Activated T-helper 1 cell treated with anti-CD3 and anti-CD28 coated beads, Interleukin-12 subunit alpha, Interleukin-12 subunit beta, Interleukin-2, Interleukin-4 antibody, amounts not matched to agents 30 ng/mL and 10 ng/mL and 1 ng/mL, durations not matched to agents 14 hours and 24 hours and 36 hours (primary cell): ENCODE data around the gene YKT6. TPM values are rescaled to one million over a fixed set of nuclear protein-coding genes. Genes with fewer than 3 reads are reported as not detected.
"Not testable (repeated sequence)": the region's sequence is repeated elsewhere in the genome, so short reads cannot be mapped to it uniquely, and the experiment has no call there.

Source experiments
- DNase-seq: peaks from one replicate; pipeline ENCODE4 v3.0.0; 2021; ENCODE audit warnings: low spot score
- H3K27ac Mint-ChIP-seq: one replicate; pipeline ENCODE4 v1.8.0; 2021; ENCODE audit warnings: mild to moderate bottlenecking, mixed read lengths
- H3K27me3 Mint-ChIP-seq: one replicate; pipeline ENCODE4 v1.8.0; 2022; ENCODE audit warnings: mild to moderate bottlenecking, moderate library complexity, mixed read lengths; ENCODE audit not compliant: insufficient read depth
- H3K36me3 Mint-ChIP-seq: one replicate; pipeline ENCODE4 v1.8.0; 2021; ENCODE audit warnings: low read depth, mixed read lengths
- H3K4me1 Mint-ChIP-seq: one replicate; pipeline ENCODE4 v1.8.0; 2021; ENCODE audit warnings: low read depth, mixed read lengths
- H3K4me3 Mint-ChIP-seq: one replicate; pipeline ENCODE4 v1.8.0; 2021; ENCODE audit warnings: mild to moderate bottlenecking, moderate library complexity, mixed read lengths
- H3K9me3 Mint-ChIP-seq: one replicate; pipeline ENCODE4 v1.8.0; 2021; ENCODE audit warnings: mixed read lengths
- intact Hi-C: fragments of 100-400 bp; cut with micrococcal nuclease; formaldehyde crosslinking; loops from one replicate; pipeline ENCODE4 v1.15.1; 2024
- total RNA-seq: library from RNA; stranded (reverse); gene quantifications from 2 replicates; pipeline ENCODE4 v1.2.3, GENCODE V29; 2022

The YKT6 gene
- total RNA-seq, 1 donor from 2014 or later = 92.1 TPM

DNA sequence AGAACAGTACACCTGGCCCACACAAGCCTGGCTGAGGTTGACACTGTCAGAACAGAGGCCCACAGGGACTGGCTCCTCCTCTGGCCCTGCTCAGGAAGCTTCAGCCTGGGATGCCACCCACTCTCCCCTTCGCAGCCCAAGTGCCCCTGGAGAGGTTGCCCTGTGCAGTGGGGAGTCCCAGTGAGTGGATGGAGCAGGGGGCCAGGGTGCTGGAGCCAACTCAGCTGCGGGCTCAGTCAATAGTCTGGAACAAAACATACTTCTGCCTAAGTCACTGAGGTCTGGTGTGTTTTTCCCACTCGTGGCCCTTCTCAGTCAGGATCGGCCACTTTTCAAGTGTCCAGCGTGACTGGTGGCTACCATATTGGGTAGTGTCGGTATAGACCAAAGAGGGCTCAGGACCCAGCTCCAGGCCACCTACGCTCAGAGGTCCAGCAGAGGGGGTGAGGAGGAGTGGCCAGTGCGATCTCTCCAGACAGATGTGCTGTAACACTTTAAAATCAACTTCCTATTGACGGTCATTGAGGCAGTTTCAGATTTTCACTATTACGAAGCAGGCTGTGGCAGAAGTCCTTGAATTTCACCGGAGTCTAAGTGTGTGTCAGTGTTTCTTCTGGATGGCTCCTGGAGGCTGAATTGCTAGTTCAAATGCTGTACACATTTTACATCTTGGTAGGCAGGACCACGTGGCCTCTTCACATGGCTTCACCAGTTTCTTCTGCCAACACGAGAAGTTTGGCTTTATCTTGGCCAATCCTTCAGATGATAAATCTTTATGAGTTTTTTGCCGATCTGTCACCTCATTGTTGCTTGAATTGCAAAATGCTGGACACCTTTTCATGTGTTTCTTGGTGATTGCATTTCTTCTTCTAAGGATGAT, 10.5 kb upstream of the YKT6 start:
- Mint-ChIP-seq H3K36me3 (no peaks in the 10 kb centered on the region), H3K4me1 (peaks cover 6% of the 10 kb centered on the region), H3K4me3 (no peak overlapping the region), H3K27ac (no peak overlapping the region), H3K9me3 (no peaks in the 10 kb centered on the region), H3K27me3 (peaks cover 4% of the 10 kb centered on the region)
- DNase-seq = no peak
- intact Hi-C loops = no loop called here

DNA sequence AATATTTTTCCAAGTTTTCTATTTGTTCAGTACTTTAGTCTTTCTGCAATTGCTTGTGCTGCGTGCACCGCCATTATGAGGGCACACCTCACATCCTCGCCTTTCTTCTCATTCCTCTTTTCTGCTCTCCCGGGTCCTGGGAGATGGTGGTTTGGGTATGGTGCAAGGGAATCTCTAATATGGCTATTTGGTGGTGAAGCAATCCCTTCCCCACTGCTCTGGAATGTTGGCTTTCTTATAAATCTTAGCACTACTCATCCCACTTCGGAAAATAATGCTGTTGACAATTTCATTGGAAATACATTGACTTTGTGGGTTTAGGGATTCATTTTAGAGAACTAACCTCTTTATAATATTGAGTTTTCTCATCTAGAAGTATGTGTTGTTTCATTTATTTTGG, 9.6 kb upstream of the YKT6 start:
- peaks cover 4% of the 10 kb centered on the region for H3K27me3 Mint-ChIP-seq
- DNase-seq = no peak
- no peak overlapping the region for H3K27ac Mint-ChIP-seq
- H3K4me3 Mint-ChIP-seq = no peak overlapping the region
- H3K36me3 Mint-ChIP-seq = no peaks in the 10 kb centered on the region
- intact Hi-C loops = no loop called here
- H3K4me1 Mint-ChIP-seq = peaks cover 13% of the 10 kb centered on the region
- H3K9me3 Mint-ChIP-seq = no peaks in the 10 kb centered on the region

DNA sequence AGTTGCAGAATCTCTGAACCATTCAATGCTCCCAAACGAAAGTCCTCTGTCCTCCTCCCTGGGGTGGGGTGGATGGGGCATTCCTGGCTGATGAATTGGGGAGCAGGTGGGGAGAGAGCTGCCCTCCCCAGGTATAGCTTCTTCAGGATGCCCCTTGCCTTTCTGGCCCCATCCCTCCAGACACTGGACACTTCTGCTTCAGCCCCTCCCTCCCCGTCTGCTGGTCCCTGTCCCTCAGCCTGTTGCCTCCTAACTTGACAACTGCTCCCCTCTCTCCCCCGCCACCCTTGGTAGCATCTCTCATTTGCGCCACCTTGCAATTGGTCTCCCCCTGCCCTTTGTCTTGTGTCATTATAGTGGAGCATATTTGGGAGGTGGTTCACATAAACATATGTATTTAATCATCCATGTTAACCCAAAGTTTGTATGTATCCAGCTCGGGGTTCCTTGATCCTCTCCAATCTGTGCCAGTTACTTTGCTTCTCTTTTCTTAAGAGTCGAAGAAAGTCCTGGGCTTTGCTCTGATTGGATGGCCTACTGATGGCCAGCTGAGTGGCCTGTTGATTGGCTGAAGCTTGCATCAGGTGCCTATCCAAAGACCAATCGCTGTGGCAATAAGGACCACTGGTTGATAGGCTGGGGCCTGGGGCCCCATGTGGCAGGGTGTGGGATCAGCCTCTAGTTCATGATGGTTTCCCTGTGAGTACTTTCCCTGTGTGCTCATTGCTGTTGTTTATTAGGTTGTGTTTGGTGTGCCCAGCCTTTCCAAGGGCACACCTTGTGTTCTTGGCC, 7.6 kb upstream of the YKT6 start:
- intact Hi-C loops = no loop called here
- H3K36me3 Mint-ChIP-seq = no peaks in the 10 kb centered on the region
- H3K4me1 Mint-ChIP-seq = peaks cover 23% of the 10 kb centered on the region
- H3K27ac Mint-ChIP-seq = no peak overlapping the region
- no peaks in the 10 kb centered on the region for H3K9me3 Mint-ChIP-seq
- no peak for DNase-seq
- peaks cover 2% of the 10 kb centered on the region for H3K27me3 Mint-ChIP-seq
- H3K4me3 Mint-ChIP-seq = no peak overlapping the region

DNA sequence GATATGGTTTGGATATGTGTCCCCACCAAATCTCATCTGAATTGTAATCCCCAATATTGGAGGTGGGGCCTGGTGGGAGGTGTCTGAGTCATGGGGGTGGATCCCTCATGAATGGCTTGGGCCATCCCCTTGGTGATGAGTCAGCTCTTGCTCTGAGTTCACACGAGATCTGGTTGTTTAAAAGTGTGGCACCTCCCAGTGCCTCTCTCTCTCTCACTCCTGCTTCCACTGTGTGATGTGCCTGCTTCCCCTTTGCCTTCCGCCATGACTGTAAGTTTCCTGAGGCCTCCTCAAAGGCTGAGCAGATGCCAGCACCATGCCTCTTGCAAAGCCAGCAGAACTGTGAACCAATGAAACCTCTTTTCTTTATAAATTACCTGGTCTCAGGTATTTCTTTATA, 6.7 kb upstream of the YKT6 start:
- peaks cover 23% of the 10 kb centered on the region for H3K4me1 Mint-ChIP-seq
- no peaks in the 10 kb centered on the region for H3K9me3 Mint-ChIP-seq
- no peak overlapping the region for H3K4me3 Mint-ChIP-seq
- peaks cover 2% of the 10 kb centered on the region for H3K27me3 Mint-ChIP-seq
- no peak overlapping the region for H3K27ac Mint-ChIP-seq
- H3K36me3 Mint-ChIP-seq = no peaks in the 10 kb centered on the region
- intact Hi-C loops = no loop called here
- no peak for DNase-seq

DNA sequence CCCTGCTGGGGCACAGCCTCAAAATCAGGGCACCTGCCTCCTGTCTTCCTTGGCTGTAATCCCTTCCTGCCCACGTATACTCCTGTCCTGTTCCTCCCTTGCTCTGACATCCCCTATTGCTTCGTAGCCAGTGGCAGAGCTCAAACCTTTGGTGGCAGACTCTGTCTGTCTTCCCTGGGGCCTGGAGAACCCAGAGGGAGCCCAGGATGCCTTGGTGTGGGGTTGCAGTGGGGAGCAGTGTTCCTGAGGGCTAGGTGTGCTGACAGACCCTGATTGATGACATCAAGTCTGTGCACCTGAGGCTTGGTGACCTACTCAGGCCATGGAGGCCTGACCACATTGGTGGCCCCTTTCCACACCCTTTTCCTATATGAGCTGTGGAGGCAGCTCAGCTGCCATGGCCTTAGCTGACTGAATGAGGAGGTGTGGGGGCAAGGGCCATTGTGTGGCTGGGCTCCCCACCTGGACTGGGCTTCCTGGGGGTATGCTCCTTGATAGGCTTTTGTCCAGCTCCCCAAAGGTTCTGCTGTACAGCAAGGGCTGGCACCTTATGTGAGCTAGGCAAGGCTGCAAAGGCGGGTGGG, 6.1 kb upstream of the YKT6 start:
- H3K27me3 Mint-ChIP-seq = peaks cover 2% of the 10 kb centered on the region

DNA sequence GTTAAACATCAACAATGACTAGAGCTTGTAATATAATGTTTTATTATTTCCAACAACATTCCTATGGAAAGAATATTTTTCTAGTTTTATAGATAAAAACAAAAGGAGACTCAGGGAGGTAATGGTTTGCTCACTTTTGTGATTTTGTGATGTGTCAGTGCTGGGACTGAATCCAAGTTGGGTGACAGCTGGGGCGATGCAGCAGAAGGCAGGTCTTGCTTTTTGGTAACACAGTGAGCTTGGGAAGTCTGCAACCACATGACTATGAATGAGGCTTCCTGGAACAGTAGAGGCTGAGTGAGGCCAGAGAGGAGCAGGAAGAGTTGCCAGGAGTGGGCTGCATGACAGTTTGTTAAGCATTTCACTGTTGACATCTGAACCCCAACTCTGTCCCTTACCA, 4.9 kb upstream of the YKT6 start:
- Mint-ChIP-seq H3K36me3 (peaks cover under 1% of the 10 kb centered on the region), H3K4me3 (no peak overlapping the region), H3K27me3 (peaks cover 2% of the 10 kb centered on the region), H3K27ac (no peak overlapping the region), H3K4me1 (peaks cover 23% of the 10 kb centered on the region), H3K9me3 (no peaks in the 10 kb centered on the region)
- intact Hi-C loops = loop anchor here (1.0 kb wide), 1 partner anchor 124 kb away; no protein-coding TSS in a partner anchor
- no peak for DNase-seq

More for the DNA sequence above, 6.1 kb upstream of the YKT6 start:
- intact Hi-C loops = no loop called here
- H3K36me3 Mint-ChIP-seq = no peaks in the 10 kb centered on the region
- H3K4me3 Mint-ChIP-seq = no peak overlapping the region
- H3K4me1 Mint-ChIP-seq = peaks cover 23% of the 10 kb centered on the region
- no peaks in the 10 kb centered on the region for H3K9me3 Mint-ChIP-seq
- no peak overlapping the region for H3K27ac Mint-ChIP-seq
- DNase-seq = no peak

DNA sequence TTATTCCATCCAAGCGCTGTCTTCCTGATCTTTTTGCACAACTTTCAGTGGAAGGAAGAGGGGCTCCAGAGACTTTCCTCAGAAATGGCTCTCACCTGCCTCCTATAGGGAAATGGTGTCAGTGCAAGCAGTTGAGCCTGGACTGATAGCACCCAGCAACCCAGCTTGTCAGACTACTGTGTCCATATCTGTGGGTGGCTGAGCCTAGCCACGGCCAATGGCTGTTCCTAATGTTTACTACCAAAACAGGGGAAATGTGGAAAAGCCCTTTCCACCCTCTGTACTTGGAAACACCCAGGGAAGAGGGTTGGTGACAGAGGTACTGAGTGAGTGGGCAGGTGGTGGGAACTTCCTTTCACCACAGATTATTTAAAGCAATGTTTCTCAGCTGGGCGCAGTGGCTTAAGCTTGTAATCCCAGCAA, 4.3 kb upstream of the YKT6 start:
- intact Hi-C loops = loop anchor here (1.0 kb wide), 1 partner anchor 124 kb away; no protein-coding TSS in a partner anchor
- H3K9me3 Mint-ChIP-seq = no peaks in the 10 kb centered on the region
- H3K4me1 Mint-ChIP-seq = peaks cover 24% of the 10 kb centered on the region
- no peak overlapping the region for H3K4me3 Mint-ChIP-seq
- H3K27ac Mint-ChIP-seq = no peak overlapping the region
- H3K27me3 Mint-ChIP-seq = no peaks in the 10 kb centered on the region
- peaks cover 2% of the 10 kb centered on the region for H3K36me3 Mint-ChIP-seq
- DNase-seq = peak; percentile 10

DNA sequence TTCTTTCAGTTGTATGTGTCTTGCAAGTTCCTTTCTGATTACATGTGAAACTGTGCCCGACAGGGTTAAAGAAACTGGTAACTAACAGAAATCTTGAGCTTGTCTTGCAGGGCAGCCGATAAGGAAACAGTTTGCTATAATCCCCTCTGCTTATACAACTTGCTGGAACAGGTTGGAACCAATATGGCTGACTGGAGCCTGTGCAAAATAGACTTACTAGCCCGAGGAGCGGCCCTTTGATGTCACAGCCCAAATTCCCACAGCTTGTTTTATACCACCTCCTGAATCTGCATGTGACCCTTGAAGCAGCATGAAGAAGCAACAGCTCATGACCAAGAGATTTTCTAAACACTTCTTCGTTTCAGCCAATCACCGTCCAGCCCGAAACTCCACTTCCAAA, 3.3 kb upstream of the YKT6 start:
- H3K9me3 Mint-ChIP-seq = no peaks in the 10 kb centered on the region
- no peak overlapping the region for H3K4me3 Mint-ChIP-seq
- intact Hi-C loops = no loop called here
- H3K36me3 Mint-ChIP-seq = peaks cover 2% of the 10 kb centered on the region
- peaks cover 34% of the 10 kb centered on the region for H3K4me1 Mint-ChIP-seq
- H3K27ac Mint-ChIP-seq = no peak overlapping the region
- DNase-seq = no peak
- no peaks in the 10 kb centered on the region for H3K27me3 Mint-ChIP-seq

DNA sequence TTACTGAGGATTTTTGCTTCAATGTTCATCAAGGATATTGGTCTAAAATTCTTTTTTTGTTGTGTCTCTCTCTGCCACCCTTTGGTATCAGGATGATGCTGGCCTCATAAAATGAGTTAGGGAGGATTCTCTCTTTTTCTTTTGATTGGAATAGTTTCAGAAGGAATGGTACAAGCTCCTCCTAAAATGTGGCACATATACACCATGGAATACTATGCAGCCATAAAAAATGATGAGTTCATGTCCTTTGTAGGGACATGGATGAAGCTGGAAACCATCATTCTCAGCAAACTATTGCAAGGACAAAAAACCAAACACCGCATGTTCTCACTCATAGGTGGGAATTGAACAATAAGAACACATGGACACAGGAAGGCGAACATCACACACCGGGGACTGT, 615 bp upstream of the YKT6 start:
- Mint-ChIP-seq H3K36me3 (peaks cover 15% of the 10 kb centered on the region), H3K4me1 (peaks cover 41% of the 10 kb centered on the region), H3K4me3 (peak overlapping the region; percentile 75)
- H3K27ac Mint-ChIP-seq, H3K27me3 Mint-ChIP-seq, DNase-seq, H3K9me3 Mint-ChIP-seq: not testable (repeated sequence)
- intact Hi-C loops = loop anchor here (1.0 to 5.0 kb wide), 11 partner anchors 54 to 647 kb away; partner anchors contain the start of genes DBNL, NUDCD3, OGDH and POLD2

DNA sequence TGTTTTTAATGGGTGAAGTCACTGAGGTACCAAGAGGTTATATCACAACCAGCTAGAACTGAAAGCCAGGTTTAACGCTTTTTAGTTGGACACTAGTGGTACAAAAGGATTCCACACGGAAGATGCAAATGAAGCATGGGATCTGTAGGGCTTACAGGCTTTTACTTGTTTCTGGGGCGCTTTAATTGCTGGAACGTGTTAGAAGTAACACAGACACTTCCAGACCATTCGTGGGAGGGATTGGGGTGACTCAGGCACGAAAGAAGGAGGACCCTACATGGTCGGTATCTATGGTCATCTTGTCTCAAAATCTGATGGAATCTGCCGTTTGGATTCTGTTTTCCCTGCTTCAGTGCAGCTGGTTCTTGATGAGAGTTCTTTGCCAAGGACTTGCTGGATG, 1.0 kb downstream of the YKT6 start:
- peaks cover 26% of the 10 kb centered on the region for H3K36me3 Mint-ChIP-seq
- H3K27me3 Mint-ChIP-seq = no peaks in the 10 kb centered on the region
- H3K27ac Mint-ChIP-seq = no peak overlapping the region
- intact Hi-C loops = loop anchor here (2.0 to 5.0 kb wide), 2 partner anchors 157 to 180 kb away; partner anchors contain the start of gene DBNL
- peaks cover 29% of the 10 kb centered on the region for H3K4me1 Mint-ChIP-seq
- H3K4me3 Mint-ChIP-seq = peak overlapping the region; percentile 88
- H3K9me3 Mint-ChIP-seq = no peaks in the 10 kb centered on the region
- no peak for DNase-seq

DNA sequence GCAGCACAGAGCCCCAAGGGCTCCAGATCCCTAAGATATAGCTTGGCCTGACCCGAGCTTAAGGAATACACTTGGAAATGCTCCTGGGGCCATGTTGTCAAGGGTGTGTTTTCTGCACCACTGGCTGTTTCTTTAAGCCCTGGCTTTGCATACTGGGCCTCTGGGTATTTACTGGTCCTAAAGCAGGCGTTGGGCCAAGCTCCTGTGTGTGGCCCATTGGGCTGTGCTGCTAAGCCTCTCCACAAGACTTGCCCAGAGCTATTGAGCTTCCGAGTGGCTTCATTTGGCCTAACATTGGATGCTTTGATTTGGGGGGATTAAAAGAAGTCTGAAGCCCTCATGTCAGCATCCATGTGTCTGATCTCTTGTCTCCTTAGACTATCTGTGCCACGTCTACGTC, 5.2 kb downstream of the YKT6 start:
- Mint-ChIP-seq H3K4me1 (peaks cover 23% of the 10 kb centered on the region), H3K4me3 (no peak overlapping the region), H3K27me3 (no peaks in the 10 kb centered on the region), H3K9me3 (no peaks in the 10 kb centered on the region), H3K27ac (no peak overlapping the region), H3K36me3 (peaks cover 48% of the 10 kb centered on the region)
- intact Hi-C loops = no loop called here
- DNase-seq = no peak

DNA sequence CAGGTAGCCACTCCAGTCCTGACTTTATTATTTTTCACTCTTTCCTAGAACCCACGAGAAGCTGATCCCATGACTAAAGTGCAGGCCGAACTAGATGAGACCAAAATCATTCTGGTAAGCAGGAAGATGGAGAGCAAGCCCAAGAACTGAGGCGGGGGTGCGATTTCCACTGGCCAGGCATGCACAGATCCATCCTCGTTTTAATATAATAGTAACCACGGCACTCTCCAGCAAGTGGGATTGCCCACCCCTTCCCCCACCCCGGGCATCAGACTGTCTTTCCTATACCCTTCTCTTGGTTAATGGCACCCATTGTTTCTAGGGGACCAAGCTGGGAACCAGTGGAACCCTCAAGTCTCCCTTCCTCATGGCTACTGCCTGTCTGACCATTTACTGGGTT, 7.3 kb downstream of the YKT6 start:
- H3K27ac Mint-ChIP-seq = no peak overlapping the region
- peaks cover 59% of the 10 kb centered on the region for H3K36me3 Mint-ChIP-seq
- no peaks in the 10 kb centered on the region for H3K27me3 Mint-ChIP-seq
- no peaks in the 10 kb centered on the region for H3K9me3 Mint-ChIP-seq
- intact Hi-C loops = no loop called here
- H3K4me1 Mint-ChIP-seq = peaks cover 8% of the 10 kb centered on the region
- DNase-seq = no peak
- no peak overlapping the region for H3K4me3 Mint-ChIP-seq

DNA sequence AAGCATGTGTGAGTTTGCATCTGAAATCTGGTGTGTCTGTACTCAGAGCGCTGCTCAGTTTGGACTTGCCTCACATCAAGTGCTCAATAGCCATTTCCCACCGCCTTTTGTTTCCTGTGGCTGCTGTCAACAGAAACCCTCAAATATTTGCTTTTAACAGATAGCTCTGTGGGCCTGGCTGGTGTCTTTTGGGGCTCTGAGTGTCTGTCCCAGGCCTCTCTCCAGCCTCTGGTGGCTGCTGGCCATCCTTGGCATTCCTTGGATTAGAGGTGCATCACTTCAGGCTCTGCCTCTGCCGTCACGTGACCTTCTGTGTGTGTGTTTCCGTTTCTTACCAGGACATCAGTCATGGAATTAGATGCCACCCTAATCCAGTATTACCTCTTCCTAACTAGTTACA, 9.3 kb downstream of the YKT6 start:
- H3K9me3 Mint-ChIP-seq = no peaks in the 10 kb centered on the region
- intact Hi-C loops = no loop called here
- no peak overlapping the region for H3K27ac Mint-ChIP-seq
- peaks cover 55% of the 10 kb centered on the region for H3K36me3 Mint-ChIP-seq
- no peaks in the 10 kb centered on the region for H3K4me1 Mint-ChIP-seq
- DNase-seq = no peak
- no peak overlapping the region for H3K4me3 Mint-ChIP-seq
- H3K27me3 Mint-ChIP-seq = no peaks in the 10 kb centered on the region
